Measurements from ENCODE around the gene UNC5C.

The UNC5C gene

DNA sequence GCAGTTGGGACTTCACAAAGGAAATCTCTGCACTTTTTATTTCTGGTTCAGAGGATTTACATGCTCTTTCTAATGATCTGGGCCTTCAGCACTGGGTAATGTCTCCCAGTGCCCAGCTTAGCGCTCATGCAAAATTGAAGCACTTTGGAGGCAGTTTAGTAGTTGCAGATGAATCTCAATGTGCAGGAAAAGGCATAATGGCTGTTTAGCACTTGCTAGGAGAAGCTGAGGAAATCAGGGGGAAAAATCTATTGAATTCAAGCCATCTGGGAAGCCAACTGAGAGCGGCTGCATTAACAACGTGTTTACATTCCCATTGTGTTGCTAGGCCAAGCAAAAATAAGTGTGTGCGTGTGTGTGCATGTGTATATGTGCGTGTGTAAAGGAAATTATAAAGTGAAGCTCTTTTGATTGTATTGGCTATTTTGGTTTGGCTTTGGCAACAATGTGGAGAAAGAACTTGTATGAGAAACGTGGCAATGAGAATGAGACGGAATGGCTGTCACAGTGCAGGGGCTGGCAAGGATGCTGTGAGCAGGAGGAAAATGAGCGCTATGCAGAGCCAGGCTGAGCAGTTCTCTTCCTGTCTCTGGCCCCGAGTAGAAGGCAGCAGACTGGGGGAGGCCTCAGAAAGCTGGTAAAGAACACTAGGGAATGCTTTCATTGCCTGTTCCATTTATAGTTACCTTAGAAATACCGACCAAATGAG lies 231.5 kb downstream of the UNC5C start:
- DNase-seq, result no peak

- no peak for DNase-seq
These were observed 234.2 kb downstream of the UNC5C start for GRCh38 chr4:95314573-95314972.

- DNase-seq, result no peak
These were observed 243.9 kb downstream of the UNC5C start for GRCh38 chr4:95304898-95305297.

DNA sequence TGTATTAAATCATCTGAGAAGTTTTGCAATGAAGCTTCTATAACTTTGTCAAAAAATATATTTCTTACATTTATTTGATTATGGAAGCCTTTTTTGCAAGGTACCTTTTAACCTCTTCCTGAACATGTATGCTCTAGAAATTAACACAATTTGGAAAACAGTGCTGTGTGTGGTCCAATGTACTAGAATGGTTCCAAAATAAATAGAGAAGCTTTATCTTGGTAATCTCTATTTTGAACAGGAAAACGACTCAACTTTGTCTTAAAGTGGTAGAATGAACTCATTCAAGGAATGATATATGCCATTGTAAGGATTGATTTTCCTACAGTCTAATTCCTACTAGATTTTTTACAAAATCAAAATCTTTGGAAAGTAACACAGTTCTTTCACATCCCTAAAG lies 248.5 kb downstream of the UNC5C start:
- no peak for DNase-seq

DNA sequence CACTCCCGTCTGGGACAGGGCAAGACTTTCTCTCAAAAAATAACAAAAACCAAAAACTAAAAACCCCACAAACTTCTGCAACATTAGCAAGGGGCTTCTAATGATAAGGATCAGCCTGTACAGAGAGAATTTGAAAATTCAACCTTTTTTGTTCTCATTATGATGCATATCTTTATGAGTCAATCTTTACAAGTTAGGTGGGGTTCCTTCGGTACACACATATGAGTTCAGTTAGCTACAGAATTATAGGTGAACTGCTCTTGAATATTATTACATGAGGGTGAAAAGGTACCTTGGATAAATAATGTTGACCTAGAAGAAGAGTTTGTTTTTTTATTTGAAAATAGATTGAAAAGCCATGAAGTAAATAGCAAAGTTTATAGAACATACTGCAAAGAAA lies 252.7 kb downstream of the UNC5C start:
- DNase-seq, result no peak

DNA sequence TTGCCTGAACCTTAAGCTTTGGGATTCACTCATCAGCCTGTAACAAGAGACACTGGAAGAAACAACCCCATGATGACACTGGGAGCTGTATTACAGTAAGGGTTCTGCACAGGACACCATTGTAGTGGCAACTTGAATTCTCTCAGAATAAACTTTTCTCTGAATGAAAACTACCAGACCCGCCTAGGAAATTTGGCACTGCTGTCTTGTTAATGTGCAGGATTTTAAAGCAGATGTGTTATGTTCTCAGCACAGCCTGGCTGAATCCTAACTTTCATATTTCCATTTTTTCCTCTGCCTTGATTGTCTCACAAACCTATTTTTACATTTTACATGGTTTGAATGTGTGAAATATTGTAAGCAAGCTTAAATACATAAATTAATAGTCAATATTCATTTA lies 253.6 kb downstream of the UNC5C start:
- DNase-seq, result no peak

GRCh38 chr4:95294321-95294720 lies 254.5 kb downstream of the UNC5C start:
- no peak for DNase-seq

DNA sequence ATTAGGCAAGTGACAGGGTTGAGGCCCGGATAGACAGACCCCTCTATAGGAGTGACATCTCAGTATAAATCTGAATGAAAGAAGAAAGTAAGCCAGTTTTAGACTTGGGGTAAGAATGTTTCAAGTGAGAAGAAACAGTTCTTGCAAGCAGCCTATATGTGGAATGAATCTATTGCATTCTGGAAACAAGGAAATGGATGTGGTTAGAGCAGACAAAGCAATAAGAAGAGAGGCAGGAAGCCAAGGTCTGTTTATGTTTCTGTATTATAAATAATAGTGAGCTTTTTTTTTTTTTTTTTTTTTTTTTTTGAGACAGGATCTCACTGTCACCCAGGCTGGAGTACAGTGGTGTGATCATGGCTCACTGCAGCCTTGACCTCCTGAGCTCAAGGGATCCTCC lies 255.8 kb downstream of the UNC5C start:
- no peak for DNase-seq

- no peak for DNase-seq
These were observed 258.1 kb downstream of the UNC5C start for GRCh38 chr4:95290702-95291101.

- DNase-seq, result no peak
These were observed 259.6 kb downstream of the UNC5C start for GRCh38 chr4:95289028-95289634.

DNA sequence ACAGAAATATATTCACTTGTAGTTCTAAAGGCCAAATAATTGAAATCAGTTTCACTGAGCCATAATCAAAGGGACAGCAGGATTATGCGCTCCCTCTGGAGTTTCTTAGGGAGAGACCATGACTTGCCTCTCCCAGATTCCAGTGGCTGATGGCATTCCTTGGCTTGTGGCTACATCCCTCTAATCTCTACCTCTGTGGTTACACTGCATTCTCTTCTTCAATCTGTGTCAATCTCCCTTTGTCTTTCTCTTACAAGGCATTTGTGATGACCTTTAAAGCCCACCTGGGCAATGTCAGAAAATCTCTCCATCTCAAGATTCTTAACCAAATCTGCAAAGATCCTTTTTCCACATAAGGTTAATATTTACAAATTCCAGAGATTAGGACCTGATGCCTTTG lies 260.2 kb downstream of the UNC5C start:
- no peak for DNase-seq

DNA sequence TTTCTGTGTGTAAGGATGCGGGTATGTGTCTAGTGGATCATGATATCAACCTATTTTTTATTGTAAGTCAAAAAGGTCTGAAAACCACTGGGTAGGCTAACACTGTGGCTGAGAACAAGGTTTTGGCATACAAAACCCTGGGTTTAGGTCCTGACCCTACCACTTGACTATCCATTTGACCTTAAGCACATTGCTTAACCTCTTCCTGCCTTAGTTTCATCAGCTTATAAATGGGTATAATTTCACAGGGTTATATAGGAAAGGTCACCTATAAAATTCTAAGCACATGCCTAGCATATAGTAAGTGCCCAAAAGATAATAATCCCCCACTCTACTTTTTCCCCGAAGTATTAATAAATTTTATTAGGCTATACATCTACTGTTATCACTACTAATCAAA lies 263.0 kb downstream of the UNC5C start:
- no peak for DNase-seq

DNA sequence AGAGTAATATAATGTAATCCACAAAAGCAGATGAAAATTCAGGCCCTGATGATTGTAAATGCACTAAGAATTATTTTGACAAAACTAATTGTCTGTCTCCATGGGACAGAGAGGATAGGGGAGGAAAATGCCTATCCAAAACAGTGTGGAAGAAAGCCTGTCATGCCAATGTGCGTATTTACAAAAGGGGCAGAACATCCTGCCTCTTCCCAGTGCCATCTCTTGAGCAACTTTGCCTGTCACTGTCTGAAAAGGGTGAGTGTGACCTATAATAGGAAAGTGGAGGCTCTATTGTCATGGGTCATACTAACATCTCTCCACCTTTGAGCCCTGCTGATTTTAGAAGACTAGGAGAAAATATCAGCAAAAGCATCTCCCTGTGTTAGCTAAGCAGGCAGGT lies 264.1 kb downstream of the UNC5C start:
- DNase-seq, result no peak

- no peak for DNase-seq
These were observed 265.5 kb downstream of the UNC5C start for GRCh38 chr4:95283320-95283719.

DNA sequence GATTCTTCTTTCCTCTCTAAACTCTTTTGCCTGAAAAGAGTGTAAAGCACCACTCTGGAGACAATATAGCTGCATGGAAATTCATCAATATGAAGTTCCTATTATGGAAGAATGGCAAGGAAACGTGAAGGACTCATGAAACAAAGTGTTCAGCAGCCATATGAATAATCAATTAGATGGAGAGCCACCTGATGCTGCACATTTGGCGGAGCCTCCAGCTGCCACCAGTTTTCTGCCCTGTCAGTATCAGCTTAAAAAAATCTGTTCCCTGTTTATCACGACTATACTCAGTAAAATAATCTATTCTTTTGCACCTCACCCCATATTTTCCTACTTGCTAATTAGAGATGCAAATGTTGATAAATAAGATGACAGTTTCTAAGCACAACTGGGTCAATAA lies 276.0 kb downstream of the UNC5C start:
- no peak for DNase-seq

DNA sequence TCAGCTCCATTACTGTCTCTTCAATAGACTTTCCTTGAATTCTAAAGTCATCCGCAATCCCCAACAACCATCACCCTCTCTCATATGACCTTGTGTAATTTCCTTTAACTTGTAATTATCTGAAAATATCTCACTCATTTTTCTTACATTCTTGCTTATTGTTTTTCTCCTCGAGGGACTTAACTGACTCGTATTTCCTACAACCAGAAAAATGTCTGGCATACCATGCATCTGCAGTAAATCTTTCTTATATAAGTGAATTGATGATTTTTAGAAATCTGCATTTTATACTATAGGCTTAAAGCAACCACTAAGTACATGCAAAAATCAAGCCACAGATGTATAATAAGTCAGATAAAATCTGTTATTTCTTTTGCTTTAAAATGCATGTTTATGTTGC lies 276.7 kb downstream of the UNC5C start:
- no peak for DNase-seq

DNA sequence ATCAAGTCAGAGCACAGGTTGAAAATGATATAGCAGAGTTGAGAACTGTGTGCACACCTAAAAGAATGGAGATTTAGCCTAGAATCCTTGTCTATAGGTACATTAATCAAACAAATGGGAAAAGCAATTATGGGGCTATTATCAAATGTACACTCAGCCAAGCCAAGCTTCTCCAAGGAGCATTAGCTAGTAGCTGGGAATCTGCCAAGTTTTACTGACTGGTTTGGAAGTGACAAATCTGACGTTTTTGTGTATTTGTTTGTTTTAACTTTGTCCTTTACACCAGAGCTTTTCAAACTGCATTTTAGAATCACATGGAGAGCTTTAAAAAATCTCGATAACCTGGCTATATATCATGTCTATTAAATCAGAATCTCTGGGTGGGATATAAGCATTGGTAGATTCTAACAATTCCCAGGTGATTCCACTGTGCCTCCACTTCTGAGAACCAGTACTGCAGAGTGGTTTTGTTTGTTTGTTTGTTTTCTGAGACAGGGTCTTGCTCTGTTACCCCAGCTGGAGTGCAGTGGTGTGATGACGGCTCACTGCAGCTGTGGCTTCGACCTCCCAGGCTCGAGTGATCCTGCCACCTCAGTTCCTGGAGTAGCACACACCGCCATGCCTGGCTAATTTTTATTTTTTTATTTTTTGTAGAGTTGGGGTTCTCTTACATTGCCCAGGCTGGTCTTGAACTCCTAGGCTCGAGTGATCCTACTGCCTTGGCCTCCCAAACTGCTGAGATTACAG lies 279.8 kb downstream of the UNC5C start:
- no peak for DNase-seq

GRCh38 chr4:95267081-95267480 lies 281.7 kb downstream of the UNC5C start:
- DNase-seq, result no peak

DNA sequence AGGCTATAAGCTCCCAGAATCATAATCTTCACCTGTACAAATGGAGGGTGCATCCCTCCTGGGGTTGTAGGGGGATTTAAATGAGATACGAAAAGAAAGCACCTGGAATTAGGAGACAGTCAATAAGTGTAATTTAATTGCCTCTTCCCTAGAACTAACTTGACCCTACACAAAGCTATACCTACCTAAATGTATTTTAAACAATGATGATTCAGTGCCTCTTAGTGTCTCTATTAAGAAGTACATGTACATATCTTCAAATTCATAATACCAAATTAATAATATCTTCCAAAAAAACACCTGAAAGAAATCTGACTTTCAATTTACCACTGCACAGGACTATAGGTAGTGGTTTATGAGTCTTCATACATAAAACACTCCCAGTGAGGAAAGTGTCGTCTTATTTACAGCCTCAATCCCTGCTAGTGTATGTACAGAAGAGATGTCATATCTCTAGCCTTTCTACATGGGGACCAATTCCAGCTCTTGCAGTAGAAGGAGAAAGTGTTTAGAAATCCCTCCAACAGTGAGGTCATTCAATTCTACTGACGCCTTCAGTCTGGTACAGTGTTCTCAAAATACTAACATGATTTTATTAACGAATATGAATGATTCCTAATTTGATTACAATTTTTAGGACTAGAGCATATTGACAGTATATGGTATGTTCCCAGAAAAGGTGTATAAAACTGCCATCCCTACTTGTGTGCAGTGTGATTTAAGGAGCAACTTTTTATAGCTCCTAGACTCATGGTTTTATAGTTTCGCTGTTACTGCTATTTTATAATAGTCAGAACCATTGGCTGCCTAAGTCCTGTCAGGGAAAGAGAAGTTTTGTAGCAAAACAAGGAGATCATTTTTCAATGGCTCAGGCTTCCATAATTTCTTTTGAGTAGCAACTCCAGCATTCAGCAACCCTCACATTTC lies 282.7 kb downstream of the UNC5C start:
- DNase-seq, result no peak

- no peak for DNase-seq
These were observed 283.9 kb downstream of the UNC5C start for GRCh38 chr4:95264843-95265242.

DNA sequence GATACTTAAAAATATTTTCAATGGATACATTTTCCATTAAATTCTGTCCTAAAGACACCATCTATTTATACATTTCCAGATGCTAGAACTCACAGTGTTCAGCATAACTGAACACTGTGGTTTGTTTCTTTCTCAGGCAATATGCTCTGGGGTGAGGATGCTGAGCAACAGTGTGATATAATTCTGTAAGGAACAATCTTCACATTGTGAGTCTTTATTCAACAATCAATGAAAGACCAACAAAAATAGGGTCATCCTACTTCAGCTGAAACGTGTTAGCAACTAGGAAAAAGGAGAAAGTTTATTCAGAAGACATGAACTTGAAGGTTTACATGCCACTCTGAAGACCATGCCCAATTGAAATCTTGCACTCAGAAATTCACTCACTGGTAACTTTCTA lies 284.8 kb downstream of the UNC5C start:
- no peak for DNase-seq

- DNase-seq, result no peak
These were observed 285.4 kb downstream of the UNC5C start for GRCh38 chr4:95263391-95263790.
